ENCODE measurements around the gene GUF1. TPM values are rescaled to one million over a fixed set of nuclear protein-coding genes. Genes with fewer than 3 reads are reported as not detected.

GUF1 gene
- total and polyA plus RNA-seq, 10 of the 15 experiments (the other 5 are each of a cell fraction or from before 2014, with no cell fraction given): 5.8 to 37.1 (median 24.8) TPM

DNA sequence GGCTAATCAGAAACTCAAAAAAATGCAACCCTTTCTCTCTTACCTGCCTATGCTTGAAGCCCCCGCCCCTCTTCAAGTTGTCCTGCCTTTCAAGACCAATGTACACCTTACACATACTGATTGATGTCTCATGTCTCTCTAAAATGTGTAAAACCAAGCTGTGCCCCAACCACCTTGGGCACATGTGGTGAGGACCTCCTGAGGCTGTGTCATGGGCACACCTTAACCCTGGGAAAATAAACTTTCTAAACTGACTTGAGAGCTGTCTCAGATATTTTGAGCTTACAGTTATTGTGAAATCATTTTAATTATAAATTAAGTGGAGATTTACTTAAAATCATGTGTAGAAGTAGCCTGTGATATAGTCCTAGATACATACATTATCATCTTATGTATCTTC, 22.2 kb downstream of the GUF1 start:
- Histone ChIP-seq H3K9me3 (replicated peaks; ENCODE audit: control insufficient read depth, insufficient read depth, low read length) (no peaks in the 10 kb centered on the region), H3K4me2 (ENCODE audit: control insufficient read depth, insufficient read depth) (no peak overlapping the region), H3K4me1 (ENCODE audit: control insufficient read depth, insufficient read depth, low read length) (no peaks in the 10 kb centered on the region), H4K20me1 (ENCODE audit: control insufficient read depth, insufficient read depth) (no peaks in the 10 kb centered on the region), H3K79me2 (ENCODE audit: control insufficient read depth, insufficient read depth, low read length) (no peaks in the 10 kb centered on the region), H3K9ac (ENCODE audit: control insufficient read depth, insufficient read depth, low read length) (no peak overlapping the region), H2AFZ (ENCODE audit: control insufficient read depth, low read depth, low read length) (no peak overlapping the region), H3K27me3 (replicated peaks in 1 of 2; ENCODE audit: control insufficient read depth in 2 of 2, insufficient read depth in 2 of 2, low read length in 1 of 2) (no peaks in the 10 kb centered on the region), H3K36me3 (ENCODE audit: control insufficient read depth in 2 of 2, insufficient read depth in 2 of 2, low read length in 1 of 2) (peaks cover 0 to 23% of the 10 kb centered on the region in 2 experiments; a peak in 3 of 4 replicates), H3K27ac (ENCODE audit: control insufficient read depth, insufficient read depth) (no peak overlapping the region), H3K4me3 (no peak overlapping the region)
- ATAC-seq (no peak), DNase-seq (ENCODE audit: low read depth, low spot score) (no peak), FAIRE-seq (no peak)
- ChIA-PET POLR2A (interaction anchor here (1.3 to 1.5 kb wide), 2 partner anchors 22 to 23 kb away, joined by 3 read pairs; partner anchors contain the start of gene GUF1), RAD21 (ENCODE audit: unreplicated experiment) (interaction anchor here (1.7 kb wide), 1 partner anchor 16 kb away, joined by 3 read pairs; no protein-coding TSS in a partner anchor), SMC1A (ENCODE audit: uncharacterized antibody, unreplicated experiment) (no interaction called here), CTCF (interaction anchor here (1.4 kb wide), 1 partner anchor 14 kb away, joined by 5 read pairs; no protein-coding TSS in a partner anchor)
- intact Hi-C loops (cut with micrococcal nuclease; ENCODE audit: unreplicated experiment) (no loop called here), in situ Hi-C loops (cut with MboI) (no loop called here)
- WGBS (ENCODE audit: insufficient coverage, insufficient replicate concordance, low lambda C conversion rate, missing lambda C conversion rate): 93% methylated on average over 1 of the region's 1 CpG
- no TSS peak for BruUV-seq (replicated peaks)
- TF ChIP-seq STAT1 (conservative IDR thresholded peaks at IDR 0.05) (no peak), BMI1 (IDR thresholded peaks at IDR 0.05; ENCODE audit: borderline replicate concordance) (no peak), TCF3 (IDR thresholded peaks at IDR 0.05; ENCODE audit: borderline replicate concordance, insufficient read depth, low read depth, low read length) (no peak), ASH2L (IDR thresholded peaks at IDR 0.05; ENCODE audit: borderline replicate concordance, low read depth) (no peak)
- TF ChIP-seq, protein P1, sequence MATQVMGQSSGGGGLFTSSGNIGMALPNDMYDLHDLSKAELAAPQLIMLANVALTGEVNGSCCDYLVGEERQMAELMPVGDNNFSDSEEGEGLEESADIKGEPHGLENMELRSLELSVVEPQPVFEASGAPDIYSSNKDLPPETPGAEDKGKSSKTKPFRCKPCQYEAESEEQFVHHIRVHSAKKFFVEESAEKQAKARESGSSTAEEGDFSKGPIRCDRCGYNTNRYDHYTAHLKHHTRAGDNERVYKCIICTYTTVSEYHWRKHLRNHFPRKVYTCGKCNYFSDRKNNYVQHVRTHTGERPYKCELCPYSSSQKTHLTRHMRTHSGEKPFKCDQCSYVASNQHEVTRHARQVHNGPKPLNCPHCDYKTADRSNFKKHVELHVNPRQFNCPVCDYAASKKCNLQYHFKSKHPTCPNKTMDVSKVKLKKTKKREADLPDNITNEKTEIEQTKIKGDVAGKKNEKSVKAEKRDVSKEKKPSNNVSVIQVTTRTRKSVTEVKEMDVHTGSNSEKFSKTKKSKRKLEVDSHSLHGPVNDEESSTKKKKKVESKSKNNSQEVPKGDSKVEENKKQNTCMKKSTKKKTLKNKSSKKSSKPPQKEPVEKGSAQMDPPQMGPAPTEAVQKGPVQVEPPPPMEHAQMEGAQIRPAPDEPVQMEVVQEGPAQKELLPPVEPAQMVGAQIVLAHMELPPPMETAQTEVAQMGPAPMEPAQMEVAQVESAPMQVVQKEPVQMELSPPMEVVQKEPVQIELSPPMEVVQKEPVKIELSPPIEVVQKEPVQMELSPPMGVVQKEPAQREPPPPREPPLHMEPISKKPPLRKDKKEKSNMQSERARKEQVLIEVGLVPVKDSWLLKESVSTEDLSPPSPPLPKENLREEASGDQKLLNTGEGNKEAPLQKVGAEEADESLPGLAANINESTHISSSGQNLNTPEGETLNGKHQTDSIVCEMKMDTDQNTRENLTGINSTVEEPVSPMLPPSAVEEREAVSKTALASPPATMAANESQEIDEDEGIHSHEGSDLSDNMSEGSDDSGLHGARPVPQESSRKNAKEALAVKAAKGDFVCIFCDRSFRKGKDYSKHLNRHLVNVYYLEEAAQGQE (IDR thresholded peaks at IDR 0.05; ENCODE audit: low read depth, low read length): no peak
